MCF 10A (cell line): ENCODE results near the gene USP47. TPM values are rescaled to one million over a fixed set of nuclear protein-coding genes. Genes with fewer than 3 reads are reported as not detected.
A peak's percentile ranks its signal among the peaks of the same experiment; 100 is the strongest.

Source experiments
- BruUV-seq: library from RNA; stranded (reverse); fragments of 400-500 nt; replicated peaks from 2 replicates; lab custom pipeline; 2021; lab: Mats Ljungman, UMichigan
- CTCF ChIA-PET: fragments of 300-600 bp; sonication (Branson Sonifier 250); formaldehyde crosslinking; extraction: SDS; loops from one replicate; lab custom pipeline; 2021; ENCODE audit warnings: antibody characterized with exemption, inconsistent platforms; lab: Yijun Ruan, JAX
- POLR2A ChIA-PET: fragments of 300-600, 350-650 bp; sonication (Branson Sonifier 250); formaldehyde crosslinking; extraction: SDS; loops from one replicate; lab custom pipeline; 2020; ENCODE audit warnings: antibody characterized with exemption, inconsistent platforms; lab: Yijun Ruan, JAX
- DNase-seq: peaks from one replicate; pipeline ENCODE4 v3.0.0-alpha.2; 2018; ENCODE audit not compliant: unreplicated experiment
- H3K27ac Mint-ChIP-seq: one replicate; pipeline ENCODE4 v1.8.0; 2022; ENCODE audit warnings: mild to moderate bottlenecking, low read depth, mixed read lengths; ENCODE audit not compliant: unreplicated experiment
- H3K27me3 Mint-ChIP-seq: one replicate; pipeline ENCODE4 v1.8.0; 2022; ENCODE audit warnings: mixed read lengths; ENCODE audit not compliant: insufficient read depth, unreplicated experiment
- H3K36me3 Mint-ChIP-seq: one replicate; pipeline ENCODE4 v1.8.0; 2022; ENCODE audit warnings: mild to moderate bottlenecking, moderate library complexity, mixed read lengths; ENCODE audit not compliant: insufficient read depth, unreplicated experiment
- H3K4me1 Mint-ChIP-seq: one replicate; pipeline ENCODE4 v1.8.0; 2022; ENCODE audit warnings: mixed read lengths; ENCODE audit not compliant: insufficient read depth, unreplicated experiment
- H3K4me3 Mint-ChIP-seq: one replicate; pipeline ENCODE4 v1.8.0; 2022; ENCODE audit warnings: mild to moderate bottlenecking, moderate library complexity, mixed read lengths; ENCODE audit not compliant: unreplicated experiment
- H3K9me3 Mint-ChIP-seq: one replicate; pipeline ENCODE4 v1.8.0; 2022; ENCODE audit warnings: mixed read lengths; ENCODE audit not compliant: unreplicated experiment
- intact Hi-C: fragments of 100-400 bp; cut with micrococcal nuclease; formaldehyde crosslinking; loops from 2 replicates; pipeline ENCODE4 v1.14.1; 2022
- total RNA-seq: library from RNA; stranded (reverse); gene quantifications from 2 replicates; pipeline ENCODE4 v1.2.3, GENCODE V29; 2022
- TF ChIP-seq, protein P1 (sequence below): fragments of 200-600 bp; IDR thresholded peaks from one replicate; pipeline ENCODE4 v1.8.0; 2022; ENCODE audit warnings: antibody characterized with exemption, mild to moderate bottlenecking; ENCODE audit not compliant: unreplicated experiment

Gene USP47
- total RNA-seq, 1 experiment from 2014 or later, result 41.6 TPM

- intact Hi-C loops, result no loop called here
- peaks cover 13% of the 10 kb centered on the region for H3K4me1 Mint-ChIP-seq
- no peak overlapping the region for H3K4me3 Mint-ChIP-seq
- peaks cover 13% of the 10 kb centered on the region for H3K27me3 Mint-ChIP-seq
- CTCF ChIA-PET, result interaction anchor here (0.7 to 1.3 kb wide), 3 partner anchors 14 to 43 kb away, joined by 3 to 6 read pairs (median 4); no protein-coding TSS in a partner anchor
- DNase-seq, result no peak
- H3K36me3 Mint-ChIP-seq, result no peaks in the 10 kb centered on the region
- no TSS peak for BruUV-seq
- H3K9me3 Mint-ChIP-seq, result no peaks in the 10 kb centered on the region
- POLR2A ChIA-PET, result interaction anchor here (0.7 to 1.8 kb wide), 5 partner anchors 11 to 39 kb away, joined by 3 to 7 read pairs (median 4); no protein-coding TSS in a partner anchor
- H3K27ac Mint-ChIP-seq, result no peak overlapping the region
- TF ChIP-seq, protein P1, sequence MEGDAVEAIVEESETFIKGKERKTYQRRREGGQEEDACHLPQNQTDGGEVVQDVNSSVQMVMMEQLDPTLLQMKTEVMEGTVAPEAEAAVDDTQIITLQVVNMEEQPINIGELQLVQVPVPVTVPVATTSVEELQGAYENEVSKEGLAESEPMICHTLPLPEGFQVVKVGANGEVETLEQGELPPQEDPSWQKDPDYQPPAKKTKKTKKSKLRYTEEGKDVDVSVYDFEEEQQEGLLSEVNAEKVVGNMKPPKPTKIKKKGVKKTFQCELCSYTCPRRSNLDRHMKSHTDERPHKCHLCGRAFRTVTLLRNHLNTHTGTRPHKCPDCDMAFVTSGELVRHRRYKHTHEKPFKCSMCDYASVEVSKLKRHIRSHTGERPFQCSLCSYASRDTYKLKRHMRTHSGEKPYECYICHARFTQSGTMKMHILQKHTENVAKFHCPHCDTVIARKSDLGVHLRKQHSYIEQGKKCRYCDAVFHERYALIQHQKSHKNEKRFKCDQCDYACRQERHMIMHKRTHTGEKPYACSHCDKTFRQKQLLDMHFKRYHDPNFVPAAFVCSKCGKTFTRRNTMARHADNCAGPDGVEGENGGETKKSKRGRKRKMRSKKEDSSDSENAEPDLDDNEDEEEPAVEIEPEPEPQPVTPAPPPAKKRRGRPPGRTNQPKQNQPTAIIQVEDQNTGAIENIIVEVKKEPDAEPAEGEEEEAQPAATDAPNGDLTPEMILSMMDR, result no peak
Observed at GRCh38 chr11:12005061-12005460, 163.3 kb downstream of the USP47 start.

DNA sequence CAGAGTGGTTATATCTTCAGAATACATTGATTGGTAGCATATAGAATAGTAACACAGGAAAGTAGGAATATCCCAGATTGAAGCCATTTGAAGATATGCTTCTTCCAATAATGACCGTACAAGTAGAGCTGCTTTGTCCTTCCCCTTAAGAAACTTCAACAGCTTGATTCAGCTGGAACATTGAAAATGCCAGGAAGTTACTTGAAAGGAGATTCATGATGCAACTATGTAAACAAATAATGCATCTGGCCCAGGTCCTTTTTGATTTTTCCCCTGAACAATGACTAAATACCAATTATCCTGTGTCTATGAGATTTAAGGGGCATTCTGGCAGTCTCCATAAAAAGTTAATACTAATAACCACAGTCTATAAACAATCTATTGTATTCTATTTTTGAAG lies 163.7 kb downstream of the USP47 start:
- POLR2A ChIA-PET, result interaction anchor here (0.7 to 1.8 kb wide), 5 partner anchors 12 to 39 kb away, joined by 3 to 7 read pairs (median 4); no protein-coding TSS in a partner anchor
- Mint-ChIP-seq H3K4me3 (no peak overlapping the region), H3K36me3 (no peaks in the 10 kb centered on the region), H3K9me3 (no peaks in the 10 kb centered on the region), H3K27me3 (peaks cover 13% of the 10 kb centered on the region), H3K4me1 (peaks cover 13% of the 10 kb centered on the region), H3K27ac (no peak overlapping the region)
- TF ChIP-seq, protein P1, result no peak
- CTCF ChIA-PET, result interaction anchor here (0.5 to 1.3 kb wide), 4 partner anchors 15 to 168 kb away, joined by 3 to 6 read pairs (median 4); no protein-coding TSS in a partner anchor
- intact Hi-C loops, result no loop called here
- DNase-seq, result peak; percentile 46
- BruUV-seq, result no TSS peak

- intact Hi-C loops, result no loop called here
- H3K4me3 Mint-ChIP-seq, result no peak overlapping the region
- H3K36me3 Mint-ChIP-seq, result no peaks in the 10 kb centered on the region
- ChIA-PET CTCF (interaction anchor here (0.7 to 2.5 kb wide), 2 partner anchors 15 to 38 kb away, joined by 4 to 8 read pairs; no protein-coding TSS in a partner anchor), POLR2A (interaction anchor here (0.6 to 2.1 kb wide), 3 partner anchors 10 to 192 kb away, joined by 3 to 5 read pairs (median 4); no protein-coding TSS in a partner anchor)
- TF ChIP-seq, protein P1, result no peak
- DNase-seq, result no peak
- H3K27ac Mint-ChIP-seq, result peak overlapping the region; percentile 73
- peaks cover 13% of the 10 kb centered on the region for H3K4me1 Mint-ChIP-seq
- H3K27me3 Mint-ChIP-seq, result peaks cover 13% of the 10 kb centered on the region
- no TSS peak for BruUV-seq
- H3K9me3 Mint-ChIP-seq, result no peaks in the 10 kb centered on the region
Observed at GRCh38 chr11:12006552-12007229, 164.9 kb downstream of the USP47 start.

DNA sequence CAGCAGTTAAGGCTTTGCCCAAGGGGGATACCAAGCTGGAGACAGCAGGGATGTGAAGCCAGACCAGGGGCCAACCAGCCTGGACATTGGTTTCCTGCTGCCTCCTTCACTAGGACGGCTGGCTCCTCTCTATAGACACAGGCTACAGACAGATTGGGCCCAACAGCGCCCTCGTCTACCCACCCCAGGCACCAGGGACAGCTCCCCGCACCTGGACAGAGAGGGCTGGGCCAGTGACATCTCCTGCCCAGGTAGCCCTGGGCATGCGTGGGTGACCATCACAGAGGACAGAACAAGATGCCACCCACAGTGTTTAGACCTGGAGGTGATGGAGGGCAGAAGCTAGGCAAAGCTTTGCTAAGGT lies 165.4 kb downstream of the USP47 start:
- CTCF ChIA-PET, result interaction anchor here (0.7 to 2.5 kb wide), 2 partner anchors 14 to 37 kb away, joined by 4 to 8 read pairs; no protein-coding TSS in a partner anchor

More for the DNA sequence above, 165.4 kb downstream of the USP47 start:
- no peak overlapping the region for H3K27ac Mint-ChIP-seq
- H3K4me3 Mint-ChIP-seq, result no peak overlapping the region
- peaks cover 13% of the 10 kb centered on the region for H3K4me1 Mint-ChIP-seq
- TF ChIP-seq, protein P1, result no peak
- H3K36me3 Mint-ChIP-seq, result no peaks in the 10 kb centered on the region
- H3K9me3 Mint-ChIP-seq, result no peaks in the 10 kb centered on the region
- intact Hi-C loops, result no loop called here
- POLR2A ChIA-PET, result interaction anchor here (0.5 to 2.1 kb wide), 2 partner anchors 10 to 793 kb away, joined by 3 to 5 read pairs; no protein-coding TSS in a partner anchor
- BruUV-seq, result no TSS peak
- DNase-seq, result no peak
- peaks cover 13% of the 10 kb centered on the region for H3K27me3 Mint-ChIP-seq
